ENCODE data around the gene COL4A1. TPM values are rescaled to one million over a fixed set of nuclear protein-coding genes. Genes with fewer than 3 reads are reported as not detected.

The COL4A1 gene
- total and polyA plus RNA-seq, 12 donors: 83.3 to 342 (median 147) TPM

- no peaks in the 10 kb centered on the region for H3K36me3 ChIP-seq
- H3K27ac ChIP-seq: peak overlapping the region in 8 of 10 donors; percentile 1 to 77 (median 30)
- DNase-seq (no peak), ATAC-seq (no peak)
- H3K9me3 ChIP-seq: peaks cover 0 to 3% (median 0%) of the 10 kb centered on the region in 11 donors
- intact Hi-C loops (cut with DNase I): loop anchor here in 2 of 10 donors (5.0 kb wide), 1 partner anchor 43 kb away; no protein-coding TSS in a partner anchor
- TF ChIP-seq CTCF (IDR thresholded peaks at IDR 0.05): no peak
- WGBS, 2 donors: 66 to 75% methylated on average over 6 of the region's 6 CpGs
- H3K4me3 ChIP-seq: no peak overlapping the region
- peaks cover 18 to 88% (median 56%) of the 10 kb centered on the region in 9 donors for H3K4me1 ChIP-seq
- no peaks in the 10 kb centered on the region for H3K27me3 ChIP-seq
Observed at GRCh38 chr13:110259651-110260050, 47.3 kb downstream of the COL4A1 start.

GRCh38 chr13:110258876-110259631, 47.9 kb downstream of the COL4A1 start:
- intact Hi-C loops (cut with DNase I): no loop called here
- WGBS, 2 donors: 65 to 77% methylated on average over 12 of the region's 12 CpGs

GRCh38 chr13:110257408-110257807, 49.5 kb downstream of the COL4A1 start:
- peak overlapping the region in 1 of 10 donors; percentile 45 for H3K27ac ChIP-seq
- H3K36me3 ChIP-seq: no peaks in the 10 kb centered on the region
- peaks cover 0 to 3% (median 0%) of the 10 kb centered on the region in 11 donors for H3K9me3 ChIP-seq
- no peak for ATAC-seq
- 92 to 97% methylated on average over 3 of the region's 3 CpGs for WGBS, 2 donors
- intact Hi-C loops (cut with DNase I): no loop called here
- TF ChIP-seq CTCF (IDR thresholded peaks at IDR 0.05): no peak
- no peak overlapping the region for H3K4me3 ChIP-seq
- H3K4me1 ChIP-seq: peaks cover 14 to 75% (median 34%) of the 10 kb centered on the region in 9 donors
- no peaks in the 10 kb centered on the region for H3K27me3 ChIP-seq
- DNase-seq: no peak

More at GRCh38 chr13:110258876-110259631, 47.9 kb downstream of the COL4A1 start:
- Histone ChIP-seq H3K4me1 (peaks cover 18 to 88% (median 50%) of the 10 kb centered on the region in 9 donors), H3K36me3 (no peaks in the 10 kb centered on the region), H3K4me3 (no peak overlapping the region), H3K27ac (peak overlapping the region in 7 of 10 donors; percentile 4 to 77 (median 36)), H3K27me3 (no peaks in the 10 kb centered on the region), H3K9me3 (peaks cover 0 to 3% (median 0%) of the 10 kb centered on the region in 11 donors)
- ATAC-seq: peak in 2 of 8 donors; percentile 16 to 23
- no peak for TF ChIP-seq CTCF (IDR thresholded peaks at IDR 0.05)
- no peak for DNase-seq

- Histone ChIP-seq H3K36me3 (peaks cover 0 to 4% (median 0%) of the 10 kb centered on the region in 9 donors), H3K9me3 (peaks cover 0 to 3% (median 0%) of the 10 kb centered on the region in 11 donors), H3K27ac (peak overlapping the region in 5 of 10 donors; percentile 3 to 45 (median 21)), H3K4me3 (no peak overlapping the region), H3K4me1 (peaks cover 9 to 72% (median 30%) of the 10 kb centered on the region in 9 donors), H3K27me3 (no peaks in the 10 kb centered on the region)
- no peak for DNase-seq
- intact Hi-C loops (cut with DNase I): no loop called here
- no peak for TF ChIP-seq CTCF (IDR thresholded peaks at IDR 0.05)
- no peak for ATAC-seq
- WGBS, 2 donors: 77 to 80% methylated on average over 18 of the region's 18 CpGs
Observed at GRCh38 chr13:110256126-110256905, 50.6 kb downstream of the COL4A1 start.
